Colonic mucosa (tissue), 4 donors: Measurements from ENCODE around the gene VWA3A. TPM values are rescaled to one million over a fixed set of nuclear protein-coding genes. Genes with fewer than 3 reads are reported as not detected.
A peak's percentile ranks its signal among the peaks of the same experiment; 100 is the strongest.

Experiments
- DNase-seq: peaks from one replicate; pipeline ENCODE4 v3.0.0-alpha.2; 2020
- H3K27ac ChIP-seq: fragments of 200-600 bp; one replicate; pipeline ENCODE4 v1.8.0; 2021
- H3K27me3 ChIP-seq: fragments of 200-600 bp; one replicate; pipeline ENCODE4 v1.8.0; 2021
- H3K36me3 ChIP-seq: fragments of 200-600 bp; one replicate; pipeline ENCODE4 v1.8.0; 2021
- H3K4me1 ChIP-seq: fragments of 200-600 bp; one replicate; pipeline ENCODE4 v1.8.0; 2021; ENCODE audit warnings: mild to moderate bottlenecking
- H3K4me3 ChIP-seq: fragments of 200-600 bp; one replicate; pipeline ENCODE4 v1.8.0; 2021
- H3K9ac ChIP-seq, 2 donors: one replicate each; pipeline ENCODE4 v1.7.0; 2013; ENCODE audit warnings: control low read depth in 2 of 2, low read depth in 2 of 2, low read length in 2 of 2
- H3K9me3 ChIP-seq: fragments of 200-600 bp; one replicate; pipeline ENCODE4 v1.8.0; 2021
- intact Hi-C: fragments of 100-400 bp; cut with DNase I; formaldehyde crosslinking; loops from one replicate; pipeline ENCODE4 v1.14.1; 2022
- total RNA-seq, 2 donors: library from RNA; stranded (reverse); fragmentation: NEBNext Ultra II Directional in 1 of 2; extraction: Animal tissue kit (Norgen Biotek cat#: 25700) in 1 of 2; gene quantifications; one replicate each; pipeline ENCODE4 v1.2.1, GENCODE V29; 2021
- TF ChIP-seq, protein P1 (sequence below): fragments of 200-600 bp; IDR thresholded peaks from one replicate; pipeline ENCODE4 v1.8.0; 2022; ENCODE audit warnings: antibody characterized with exemption, mild to moderate bottlenecking
- donor health status: healthy.
- donor health status: DM: no; HTN: no; CAD: no.
- donor health status: DM: no; HTN: no; CAD: no.

Gene VWA3A
- total RNA-seq, 2 donors from 2014 or later = not detected

DNA sequence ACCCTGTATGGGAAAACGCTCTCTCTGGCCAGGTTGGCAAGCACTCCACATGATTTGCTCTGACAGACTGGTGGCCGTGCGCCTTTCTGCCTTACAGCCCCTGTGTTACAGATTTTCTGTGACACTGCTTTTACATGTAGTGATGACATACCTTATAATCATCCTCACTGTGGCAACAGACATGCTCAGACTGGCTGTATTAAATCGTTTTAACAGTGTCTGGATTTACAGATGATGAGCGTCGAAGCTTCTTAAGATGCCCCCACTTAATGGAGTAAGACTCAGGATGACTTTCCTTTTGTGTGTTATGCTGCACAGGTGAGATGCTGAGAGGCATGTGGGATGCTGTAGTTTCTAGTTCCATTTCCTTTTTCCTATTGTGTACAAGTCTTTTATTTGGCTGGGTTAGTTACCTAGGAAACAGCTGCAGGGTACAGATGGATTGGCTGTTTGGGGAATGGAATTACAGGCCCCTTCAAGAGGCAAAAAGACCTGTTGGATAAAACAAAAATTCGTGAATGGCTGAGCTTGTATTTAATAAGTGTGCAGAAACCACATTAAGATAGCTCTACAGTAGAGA is 20.9 kb upstream of the VWA3A start:
- Histone ChIP-seq H3K36me3 (peaks cover 3% of the 10 kb centered on the region), H3K4me1 (no peaks in the 10 kb centered on the region), H3K9ac (no peak overlapping the region), H3K9me3 (no peaks in the 10 kb centered on the region), H3K27me3 (no peaks in the 10 kb centered on the region), H3K27ac (no peak overlapping the region), H3K4me3 (no peak overlapping the region)
- intact Hi-C loops = no loop called here
- TF ChIP-seq, protein P1, sequence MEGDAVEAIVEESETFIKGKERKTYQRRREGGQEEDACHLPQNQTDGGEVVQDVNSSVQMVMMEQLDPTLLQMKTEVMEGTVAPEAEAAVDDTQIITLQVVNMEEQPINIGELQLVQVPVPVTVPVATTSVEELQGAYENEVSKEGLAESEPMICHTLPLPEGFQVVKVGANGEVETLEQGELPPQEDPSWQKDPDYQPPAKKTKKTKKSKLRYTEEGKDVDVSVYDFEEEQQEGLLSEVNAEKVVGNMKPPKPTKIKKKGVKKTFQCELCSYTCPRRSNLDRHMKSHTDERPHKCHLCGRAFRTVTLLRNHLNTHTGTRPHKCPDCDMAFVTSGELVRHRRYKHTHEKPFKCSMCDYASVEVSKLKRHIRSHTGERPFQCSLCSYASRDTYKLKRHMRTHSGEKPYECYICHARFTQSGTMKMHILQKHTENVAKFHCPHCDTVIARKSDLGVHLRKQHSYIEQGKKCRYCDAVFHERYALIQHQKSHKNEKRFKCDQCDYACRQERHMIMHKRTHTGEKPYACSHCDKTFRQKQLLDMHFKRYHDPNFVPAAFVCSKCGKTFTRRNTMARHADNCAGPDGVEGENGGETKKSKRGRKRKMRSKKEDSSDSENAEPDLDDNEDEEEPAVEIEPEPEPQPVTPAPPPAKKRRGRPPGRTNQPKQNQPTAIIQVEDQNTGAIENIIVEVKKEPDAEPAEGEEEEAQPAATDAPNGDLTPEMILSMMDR = no peak
- no peak for DNase-seq

DNA sequence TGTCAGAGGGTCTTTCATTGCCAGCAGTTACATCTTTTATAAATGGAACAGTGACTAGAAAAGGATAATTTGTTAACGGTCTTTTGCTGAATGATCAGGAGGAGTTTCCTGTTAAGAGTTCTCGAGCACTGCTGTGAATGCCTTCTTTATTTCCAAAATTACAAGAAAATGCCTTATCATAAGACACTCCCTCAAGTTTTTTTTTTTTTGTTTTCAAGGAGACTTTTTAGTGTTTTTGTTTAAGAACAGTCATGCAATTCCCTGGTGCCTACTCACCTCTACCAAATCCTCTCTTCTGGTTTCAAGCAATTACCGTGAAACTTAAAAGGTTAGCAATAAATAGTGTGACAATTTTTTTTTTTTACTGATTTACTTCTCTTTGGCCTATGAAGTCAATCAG is 19.0 kb upstream of the VWA3A start:
- intact Hi-C loops = no loop called here
- H3K36me3 ChIP-seq = peaks cover 3% of the 10 kb centered on the region
- no peak overlapping the region for H3K4me3 ChIP-seq
- TF ChIP-seq, protein P1 = no peak
- no peaks in the 10 kb centered on the region for H3K27me3 ChIP-seq
- H3K9ac ChIP-seq = no peak overlapping the region
- no peaks in the 10 kb centered on the region for H3K4me1 ChIP-seq
- no peak for DNase-seq
- no peak overlapping the region for H3K27ac ChIP-seq
- H3K9me3 ChIP-seq = no peaks in the 10 kb centered on the region

DNA sequence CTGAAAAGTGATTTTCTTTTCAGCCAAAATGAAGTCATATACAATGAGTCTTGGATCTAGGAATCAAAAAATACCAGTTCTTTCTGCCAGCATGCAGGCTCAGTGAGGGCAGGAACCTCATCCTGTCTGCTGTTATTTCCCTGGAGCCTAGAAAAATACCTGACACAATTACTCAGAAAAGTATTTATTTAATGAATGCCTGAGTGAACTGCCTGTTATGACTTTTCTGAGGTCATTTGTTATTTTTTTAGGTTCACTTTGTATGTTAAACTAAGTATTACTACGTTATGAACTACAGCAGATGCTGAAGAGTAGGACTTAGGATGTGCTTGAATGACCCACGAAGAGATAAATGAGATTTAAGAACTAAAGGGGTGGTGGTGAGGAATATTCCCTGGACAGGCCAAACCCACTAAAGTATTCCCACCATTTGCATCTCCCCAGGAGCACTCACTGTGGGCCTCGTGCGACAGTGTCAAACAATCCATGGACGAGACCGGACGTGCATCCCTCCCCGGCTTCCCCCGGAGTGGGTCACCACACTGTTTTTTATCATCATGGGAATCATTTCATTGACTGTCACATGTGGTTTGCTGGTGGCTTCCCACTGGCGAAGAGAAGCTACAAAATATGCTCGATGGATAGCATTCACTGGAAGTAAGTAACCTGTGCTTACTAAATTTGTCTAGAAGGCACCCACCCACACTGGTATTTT is 17.1 kb upstream of the VWA3A start:
- intact Hi-C loops = loop anchor here (5.0 kb wide), 1 partner anchor 123 kb away; the partner anchor contains the start of gene UQCRC2
- Histone ChIP-seq H3K4me3 (no peak overlapping the region), H3K27ac (no peak overlapping the region), H3K27me3 (no peaks in the 10 kb centered on the region), H3K9ac (no peak overlapping the region), H3K9me3 (no peaks in the 10 kb centered on the region), H3K36me3 (peaks cover 3% of the 10 kb centered on the region), H3K4me1 (no peaks in the 10 kb centered on the region)
- TF ChIP-seq, protein P1 = no peak
- no peak for DNase-seq

DNA sequence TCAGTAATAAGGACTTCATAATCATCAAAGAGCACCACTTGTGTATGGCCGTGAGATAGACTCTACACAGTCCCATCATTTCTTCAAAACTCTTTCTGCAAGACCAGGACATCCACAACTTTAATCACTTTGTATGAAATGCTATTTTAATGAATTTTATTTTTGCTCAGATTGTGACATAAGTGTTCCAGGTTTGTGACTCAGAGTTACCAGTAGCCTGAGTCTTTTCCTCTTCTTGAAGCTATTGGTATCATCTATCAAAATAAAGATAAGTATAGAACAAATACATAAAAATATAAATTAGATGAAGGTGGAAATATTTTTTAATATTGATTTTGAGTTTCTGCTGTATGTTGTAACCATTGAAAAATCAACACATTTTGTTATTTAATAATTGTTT is 16.6 kb upstream of the VWA3A start:
- H3K4me3 ChIP-seq = no peak overlapping the region
- intact Hi-C loops = loop anchor here (5.0 kb wide), 1 partner anchor 123 kb away; the partner anchor contains the start of gene UQCRC2
- no peak overlapping the region for H3K27ac ChIP-seq

DNA sequence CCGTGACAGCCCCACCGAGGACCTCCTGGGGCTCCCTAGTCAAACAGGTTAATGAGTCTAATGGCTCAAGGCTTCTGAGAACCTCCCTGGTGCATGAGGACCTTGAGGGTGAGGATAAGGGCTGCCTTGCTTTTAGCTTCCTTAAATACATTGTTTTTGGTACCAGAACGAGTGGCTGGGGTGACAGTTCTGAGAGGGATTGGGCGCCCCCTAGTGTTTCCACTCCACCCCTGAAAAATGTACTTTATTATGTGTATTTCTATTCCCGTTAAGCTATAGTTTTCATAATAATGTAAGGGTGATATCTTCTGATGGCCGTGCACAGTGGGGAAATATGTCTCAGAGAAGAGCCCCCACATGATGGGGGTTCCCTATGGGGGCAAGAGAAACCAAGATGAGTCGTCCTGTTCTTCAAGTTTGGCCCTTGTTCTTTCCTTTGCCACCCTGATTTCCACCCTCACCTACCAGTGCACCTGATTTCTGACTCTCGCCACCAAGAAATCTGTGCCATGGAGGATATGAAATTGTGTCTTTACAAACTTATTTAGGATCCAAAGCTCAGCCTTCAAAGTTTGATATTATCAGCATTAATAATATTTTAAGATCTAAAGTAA is 14.5 kb upstream of the VWA3A start:
- TF ChIP-seq, protein P1 = peak; percentile 70
- Histone ChIP-seq H3K9ac (no peak overlapping the region), H3K4me3 (no peak overlapping the region), H3K9me3 (no peaks in the 10 kb centered on the region), H3K27ac (no peak overlapping the region), H3K27me3 (no peaks in the 10 kb centered on the region), H3K36me3 (peaks cover 7% of the 10 kb centered on the region), H3K4me1 (no peaks in the 10 kb centered on the region)
- intact Hi-C loops = loop anchor here (5.0 kb wide), 1 partner anchor 126 kb away; the partner anchor contains the start of gene UQCRC2
- DNase-seq = peak; percentile 56

More for the DNA sequence above, 16.6 kb upstream of the VWA3A start:
- no peaks in the 10 kb centered on the region for H3K9me3 ChIP-seq
- peaks cover 5% of the 10 kb centered on the region for H3K36me3 ChIP-seq
- H3K4me1 ChIP-seq = no peaks in the 10 kb centered on the region
- H3K9ac ChIP-seq = no peak overlapping the region
- no peak for DNase-seq
- TF ChIP-seq, protein P1 = no peak
- no peaks in the 10 kb centered on the region for H3K27me3 ChIP-seq
